IMR-90 (cell line): ENCODE data around the gene ATXN1. TPM values are rescaled to one million over a fixed set of nuclear protein-coding genes. Genes with fewer than 3 reads are reported as not detected.
A peak's percentile ranks its signal among the peaks of the same experiment; 100 is the strongest.

ENCODE experiments used
- ATAC-seq: fragments of 200-7000 bp; cut with Tn5 transposase; 2 replicates; pipeline ENCODE4 v1.9.1; 2020; ENCODE audit warnings: low read depth, mild to moderate bottlenecking, moderate library complexity
- BruUV-seq: library from RNA; stranded (reverse); fragments of 400-500 nt; replicated peaks from 2 replicates; lab custom pipeline; 2021; lab: Mats Ljungman, UMichigan
- CTCF ChIA-PET: fragments of 300-600 bp; formaldehyde crosslinking; extraction: SDS; loops from one replicate; lab custom pipeline; 2021; ENCODE audit warnings: antibody characterized with exemption; lab: Yijun Ruan, JAX
- POLR2A ChIA-PET: fragments of 300-600 bp; sonication (Branson Sonifier 250); formaldehyde crosslinking; loops from one replicate; lab custom pipeline; 2022; ENCODE audit warnings: antibody characterized with exemption; ENCODE audit not compliant: unreplicated experiment; lab: Charles Lee
- DNase-seq: peaks from one replicate; pipeline ENCODE4 v3.0.0; 2013
- H2AFZ ChIP-seq: replicated peaks from 2 replicates; pipeline ENCODE3; 2013; ENCODE audit warnings: low read length, mild to moderate bottlenecking; ENCODE audit not compliant: poor library complexity
- H2AK5ac ChIP-seq: 2 replicates; pipeline ENCODE4 v1.6.1; 2013; ENCODE audit warnings: low read depth, low read length, inconsistent platforms
- H2AK9ac ChIP-seq: replicated peaks from 2 replicates; pipeline ENCODE3; 2013; ENCODE audit warnings: mild to moderate bottlenecking, low read depth, low read length, moderate library complexity; ENCODE audit not compliant: poor library complexity
- H2BK120ac ChIP-seq: 2 replicates; pipeline ENCODE4 v1.6.1; 2013; ENCODE audit warnings: low read depth, low read length, inconsistent platforms
- H2BK15ac ChIP-seq: 3 replicates; pipeline ENCODE4 v1.6.1; 2013; ENCODE audit warnings: low read depth, low read length, inconsistent platforms
- H2BK20ac ChIP-seq: 2 replicates; pipeline ENCODE4 v1.6.1; 2013; ENCODE audit warnings: low read depth, mild to moderate bottlenecking, inconsistent platforms, low read length, moderate library complexity
- H2BK5ac ChIP-seq: 2 replicates; pipeline ENCODE4 v1.6.1; 2013; ENCODE audit warnings: mild to moderate bottlenecking, low read depth, low read length, inconsistent platforms; ENCODE audit not compliant: poor library complexity, severe bottlenecking
- H3K14ac ChIP-seq: replicated peaks from 2 replicates; pipeline ENCODE4 v1.6.1; 2013; ENCODE audit warnings: low read depth, low read length, inconsistent platforms
- H3K18ac ChIP-seq: 2 replicates; pipeline ENCODE4 v1.6.1; 2013; ENCODE audit warnings: low read depth, low read length, control low read depth
- H3K23ac ChIP-seq: 2 replicates; pipeline ENCODE4 v1.6.1; 2013; ENCODE audit warnings: low read depth, low read length, inconsistent platforms
- H3K27ac ChIP-seq: 2 replicates; pipeline ENCODE4 v1.5.1; 2013; ENCODE audit warnings: mild to moderate bottlenecking, control low read depth, low read length; ENCODE audit not compliant: insufficient read depth
- H3K27me3 ChIP-seq: 2 replicates; pipeline ENCODE4 v1.6.1; 2013; ENCODE audit warnings: low read length; ENCODE audit not compliant: control insufficient read depth, insufficient read depth
- H3K36me3 ChIP-seq: 2 replicates; pipeline ENCODE4 v1.6.1; 2013; ENCODE audit warnings: low read length, mixed read lengths; ENCODE audit not compliant: control insufficient read depth, insufficient read depth
- H3K4ac ChIP-seq: 2 replicates; pipeline ENCODE4 v1.6.1; 2013; ENCODE audit warnings: low read depth, low read length, inconsistent platforms
- H3K4me1 ChIP-seq: 2 replicates; pipeline ENCODE4 v1.6.1; 2013; ENCODE audit warnings: low read length, mixed read lengths; ENCODE audit not compliant: control insufficient read depth, insufficient read depth
- H3K4me2 ChIP-seq: 2 replicates; pipeline ENCODE4 v1.6.1; 2013; ENCODE audit warnings: low read depth, mild to moderate bottlenecking, control low read depth, low read length, moderate library complexity
- H3K4me3 ChIP-seq: 2 replicates; pipeline ENCODE4 v1.5.1; 2013; ENCODE audit warnings: low read depth, mild to moderate bottlenecking, control low read depth, low read length, moderate library complexity; ENCODE audit not compliant: insufficient read depth
- H3K56ac ChIP-seq: 2 replicates; pipeline ENCODE4 v1.6.1; 2013; ENCODE audit warnings: low read length, inconsistent platforms; ENCODE audit not compliant: insufficient read depth; ENCODE audit errors: extremely low read depth
- H3K79me1 ChIP-seq, 2 experiments: 2 replicates each; pipeline ENCODE4 v1.6.1; 2013; ENCODE audit warnings: low read length in 2 of 2, inconsistent platforms in 1 of 2, low read depth in 1 of 2
- H3K9ac ChIP-seq: 2 replicates; pipeline ENCODE4 v1.6.1; 2013; ENCODE audit warnings: low read depth, low read length, control low read depth
- H3K9me1 ChIP-seq: 2 replicates; pipeline ENCODE4 v1.6.1; 2013; ENCODE audit warnings: low read length, inconsistent platforms; ENCODE audit not compliant: insufficient read depth
- H3K9me3 ChIP-seq: 2 replicates; pipeline ENCODE4 v1.6.1; 2013; ENCODE audit warnings: low read length; ENCODE audit not compliant: control insufficient read depth, insufficient read depth
- H4K20me1 ChIP-seq: 2 replicates; pipeline ENCODE4 v1.6.1; 2013; ENCODE audit warnings: low read length, inconsistent platforms; ENCODE audit not compliant: insufficient read depth
- H4K5ac ChIP-seq: 2 replicates; pipeline ENCODE4 v1.6.1; 2013; ENCODE audit warnings: mild to moderate bottlenecking, low read depth, low read length, control low read depth
- H4K8ac ChIP-seq, 2 experiments: 2 replicates each; pipeline ENCODE4 v1.6.1; 2013; ENCODE audit warnings: low read depth in 2 of 2, low read length in 2 of 2, control low read depth in 1 of 2, inconsistent platforms in 1 of 2
- H4K91ac ChIP-seq: 2 replicates; pipeline ENCODE4 v1.6.1; 2013; ENCODE audit warnings: low read depth, low read length, inconsistent platforms; ENCODE audit not compliant: insufficient read depth
- MAFK ChIP-seq: IDR thresholded peaks from 2 replicates; pipeline ENCODE4 v1.6.1; 2012; ENCODE audit warnings: low read depth, low read length, improper control_type of control experiment
- NFE2L2 ChIP-seq: fragments of 150-350 bp; IDR thresholded peaks from 2 replicates; pipeline ENCODE4 v1.6.1; 2016; ENCODE audit warnings: low read depth, mild to moderate bottlenecking, low read length
- WGBS, 2 experiments: methylation state at CpG; one replicate each; pipeline versions ENCODE4 v1.1.5 to v1.1.7; 2013; ENCODE audit warnings: missing lambda C conversion rate in 2 of 2; ENCODE audit not compliant: insufficient read length in 1 of 2; ENCODE audit errors: extremely low coverage in 2 of 2; 5-methylcytosine and 5-hydroxymethylcytosine counted together
- dilution Hi-C: fragments of 300-500 bp; cut with HindIII; formaldehyde crosslinking; loops from one replicate; pipeline ENCODE4 v1.14.3; 2018; ENCODE audit warnings: low sequenced_read_pairs; ENCODE audit not compliant: unreplicated experiment
- in situ Hi-C: fragments of 300-500 bp; cut with MboI; formaldehyde crosslinking; loops from 3 replicates; pipeline ENCODE4 v1.14.3; 2019; ENCODE audit warnings: low sequenced_read_pairs, inconsistent platforms, mixed read lengths
- intact Hi-C: fragments of 100-400 bp; cut with micrococcal nuclease; formaldehyde crosslinking; loops from 2 replicates; pipeline ENCODE4 v1.10.0; 2022
- polyA plus RNA-seq, 3 experiments: library from polyadenylated mRNA; depleted of rRNA; stranded (reverse); fragments of >200 nt; gene quantifications; 2 replicates each; pipeline ENCODE4 v1.2.3, GENCODE V29; 2012; ENCODE audit warnings: low replicate concordance in 1 of 3
- total RNA-seq: library from RNA; depleted of rRNA; stranded (reverse); fragments of >200 nt; gene quantifications from 2 replicates; pipeline ENCODE4 v1.2.3, GENCODE V29; 2012
- TF ChIP-seq, protein P1 (sequence below): fragments of 150-350 bp; IDR thresholded peaks from 2 replicates; pipeline ENCODE4 v1.6.1; 2016; ENCODE audit warnings: low read depth, mild to moderate bottlenecking, low read length, moderate library complexity, borderline replicate concordance

Gene ATXN1
- total and polyA plus RNA-seq, 2 of the 4 experiments (the other 2 are of a cell fraction), result 7.3 to 11.1 TPM

- ChIA-PET POLR2A (no interaction called here), CTCF (interaction anchor here (0.6 to 1.2 kb wide), 4 partner anchors 11 to 413 kb away, joined by 3 to 4 read pairs (median 4); no protein-coding TSS in a partner anchor)
- H3K9me3 ChIP-seq, result no peaks in the 10 kb centered on the region
- no peak overlapping the region for H2BK5ac ChIP-seq
- peak overlapping the region; percentile 60; the same call in 1 of the 3 replicates for H2BK15ac ChIP-seq
- H2BK20ac ChIP-seq, result 0 out of 2 replicates have a peak overlapping the region, but pooled peaks have one; percentile 52
- H2AFZ ChIP-seq, result no peak overlapping the region
- 0 out of 4 replicates have a peak overlapping the region, but pooled peaks of 1 of the 2 experiments have one; percentile 7 for H4K8ac ChIP-seq
- no peak overlapping the region; the same call in 1 of the 2 replicates for H3K23ac ChIP-seq
- no peak overlapping the region for H3K18ac ChIP-seq
- peaks cover 4% of the 10 kb centered on the region; the same call in 1 of the 2 replicates for H4K20me1 ChIP-seq
- H3K56ac ChIP-seq, result no peak overlapping the region
- in situ Hi-C loops (loop anchor here (5.0 to 10.0 kb wide), 3 partner anchors 429 to 754 kb away; partner anchors contain the start of gene ATXN1), intact Hi-C loops (loop anchor here (2.0 to 10.0 kb wide), 7 partner anchors 75 to 753 kb away; no protein-coding TSS in a partner anchor), dilution Hi-C loops (no loop called here)
- H2AK5ac ChIP-seq, result peak overlapping the region; percentile 80
- H2AK9ac ChIP-seq, result no peak overlapping the region
- no CpG with 5 or more reads among the region's 3 CpGs for WGBS, 2 experiments
- H3K14ac ChIP-seq, result no peak overlapping the region
- no peak overlapping the region for H3K9ac ChIP-seq
- no peaks in the 10 kb centered on the region for H3K27me3 ChIP-seq
- H3K4me3 ChIP-seq, result no peak overlapping the region
- H3K27ac ChIP-seq, result no peak overlapping the region
- peaks cover 2 to 31% of the 10 kb centered on the region in 2 experiments; a peak in 3 of 4 replicates for H3K79me1 ChIP-seq
- no peak for ATAC-seq
- peaks cover 31% of the 10 kb centered on the region for H3K9me1 ChIP-seq
- peak overlapping the region; percentile 42; the same call in 1 of the 2 replicates for H2BK120ac ChIP-seq
- H3K4me2 ChIP-seq, result no peak overlapping the region
- H3K4me1 ChIP-seq, result peaks cover 20% of the 10 kb centered on the region
- no TSS peak for BruUV-seq
- peak; percentile 60 for DNase-seq
- H4K91ac ChIP-seq, result peak overlapping the region; percentile 54; the same call in 1 of the 2 replicates
- peak overlapping the region; percentile 42 for H3K4ac ChIP-seq
- no peak overlapping the region for H4K5ac ChIP-seq
- TF ChIP-seq MAFK, result peak; percentile 91
- peak; percentile 73; the same call in 1 of the 2 replicates for TF ChIP-seq NFE2L2
- TF ChIP-seq, protein P1, sequence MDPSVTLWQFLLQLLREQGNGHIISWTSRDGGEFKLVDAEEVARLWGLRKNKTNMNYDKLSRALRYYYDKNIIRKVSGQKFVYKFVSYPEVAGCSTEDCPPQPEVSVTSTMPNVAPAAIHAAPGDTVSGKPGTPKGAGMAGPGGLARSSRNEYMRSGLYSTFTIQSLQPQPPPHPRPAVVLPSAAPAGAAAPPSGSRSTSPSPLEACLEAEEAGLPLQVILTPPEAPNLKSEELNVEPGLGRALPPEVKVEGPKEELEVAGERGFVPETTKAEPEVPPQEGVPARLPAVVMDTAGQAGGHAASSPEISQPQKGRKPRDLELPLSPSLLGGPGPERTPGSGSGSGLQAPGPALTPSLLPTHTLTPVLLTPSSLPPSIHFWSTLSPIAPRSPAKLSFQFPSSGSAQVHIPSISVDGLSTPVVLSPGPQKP, result no peak
- 0 out of 2 replicates have a peak, but pooled peaks cover 2% of the 10 kb centered on the region for H3K36me3 ChIP-seq
Measured at GRCh38 chr6:16333580-16333979, 427.7 kb downstream of the ATXN1 start.
